GM18526 (cell line): ENCODE results near the gene ZFYVE28.

Experiments used
- POLR2A ChIP-seq: IDR thresholded peaks from 3 replicates; pipeline ENCODE4 v1.6.1; 2011; ENCODE audit not compliant: insufficient read length; ENCODE audit errors: extremely low read depth

ZFYVE28 gene

DNA sequence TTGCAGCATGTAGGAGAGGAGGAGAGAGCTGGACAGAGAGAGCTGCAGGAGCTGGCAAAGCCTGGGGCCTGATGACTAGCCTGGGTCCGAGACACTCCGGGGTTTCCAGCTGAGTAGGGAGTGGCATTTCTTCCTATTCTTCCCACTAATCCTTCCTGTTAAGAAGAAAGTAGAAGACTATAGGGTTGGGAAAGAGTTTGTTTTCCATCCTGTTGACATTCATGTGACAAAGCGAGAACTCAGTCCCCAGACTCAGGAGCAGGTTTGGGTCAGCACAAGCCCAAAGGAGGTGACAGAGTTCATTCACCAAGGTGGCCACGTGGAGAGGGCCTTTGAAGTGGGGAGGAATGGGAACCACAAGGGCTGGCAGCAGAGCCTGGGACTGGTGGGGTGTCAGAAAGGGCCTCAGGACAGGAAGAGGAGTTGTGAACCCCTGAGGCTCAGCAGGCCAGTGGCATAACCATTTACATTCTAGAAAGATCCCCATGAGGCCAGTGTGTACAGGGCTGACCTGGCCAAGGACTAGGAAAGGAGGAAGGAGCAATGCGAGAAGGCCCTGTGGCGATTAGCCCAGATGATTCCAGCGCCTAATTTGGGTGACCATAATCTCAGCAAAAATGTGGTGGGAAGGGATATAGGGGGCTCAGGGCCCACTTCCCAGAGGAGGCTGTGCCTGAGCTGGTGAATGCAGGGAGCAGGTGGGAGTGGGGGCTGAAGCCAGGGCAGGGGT is 173.2 kb downstream of the ZFYVE28 start:
- TF ChIP-seq POLR2A: no peak

DNA sequence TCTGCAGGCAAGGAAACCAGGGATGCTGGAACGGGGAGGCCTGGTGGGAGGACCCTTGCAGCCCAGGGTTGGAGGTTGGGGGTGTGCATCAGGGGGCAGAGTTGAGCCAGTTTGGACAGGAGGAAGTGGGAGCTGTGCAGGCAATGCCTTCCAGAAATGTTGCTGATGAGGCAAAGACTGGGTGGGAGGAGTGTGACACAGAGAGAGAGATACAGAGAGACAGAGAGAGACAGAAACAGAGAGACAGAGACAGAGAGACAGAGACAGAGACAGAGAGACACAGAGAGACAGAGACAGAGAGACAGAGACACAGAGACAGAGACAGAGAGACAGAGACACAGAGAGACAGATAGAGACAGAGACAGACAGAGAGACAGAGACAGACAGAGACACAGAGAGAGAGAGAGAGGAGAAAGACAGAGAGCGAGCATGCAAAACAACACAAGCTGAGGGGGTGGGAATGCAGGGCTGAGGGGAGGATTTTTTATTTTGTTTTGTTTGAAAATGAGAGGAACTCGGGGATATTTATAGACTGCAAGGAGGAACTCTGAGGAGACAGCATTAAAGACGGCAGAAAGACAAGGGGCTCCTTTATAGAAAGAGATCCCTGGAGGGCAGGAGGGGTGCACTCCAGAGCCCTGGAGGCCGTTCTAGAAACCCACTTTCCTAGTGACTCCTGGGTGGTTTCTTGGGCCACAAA is 174.6 kb downstream of the ZFYVE28 start:
- TF ChIP-seq POLR2A: no peak

DNA sequence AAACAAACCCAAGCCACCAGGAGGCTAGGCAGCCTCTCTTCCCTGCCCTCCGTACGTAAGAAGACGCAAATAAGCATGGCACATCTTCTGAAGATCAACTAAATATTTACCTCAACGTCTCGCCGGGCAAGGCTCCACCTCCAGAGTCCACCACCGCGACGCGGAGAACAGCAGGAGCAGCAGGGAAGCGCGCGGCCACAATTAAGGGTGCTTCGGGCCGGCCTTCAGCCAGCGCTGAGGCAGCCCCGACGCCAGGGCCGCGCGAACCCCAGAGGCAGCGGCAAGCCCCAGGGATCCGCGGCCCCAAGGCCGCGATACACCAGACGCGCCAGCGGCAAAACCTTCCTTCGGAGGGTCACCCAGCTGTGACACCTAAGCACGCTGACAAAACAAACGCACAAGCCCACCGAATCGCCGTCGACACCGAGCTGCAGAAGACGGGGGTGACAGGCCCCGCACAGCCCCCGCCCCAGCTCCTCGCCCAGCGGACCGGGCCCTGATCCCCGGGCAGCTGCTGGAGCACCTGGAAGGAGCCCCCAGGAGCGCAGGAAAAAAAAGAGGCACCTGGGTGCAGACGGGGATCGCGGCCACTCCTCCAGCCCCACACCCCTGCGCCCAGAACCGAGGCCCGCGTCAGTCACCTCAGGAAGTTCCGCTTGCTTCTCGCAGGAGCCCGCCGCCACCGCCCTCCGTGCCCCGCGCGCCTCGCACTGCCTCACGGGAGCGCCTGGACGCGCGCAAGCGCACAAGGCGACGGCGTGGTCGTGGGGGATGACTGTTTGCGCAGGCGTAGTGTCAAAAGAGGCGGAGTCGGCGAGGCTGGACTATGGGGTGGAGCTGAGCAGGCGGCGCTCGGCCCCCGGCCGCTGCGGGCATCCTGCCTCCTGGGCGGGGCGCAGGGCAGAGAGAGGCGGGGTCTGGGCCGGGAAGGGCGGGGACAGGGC is 176.8 kb downstream of the ZFYVE28 start, which contains the start of the genes HAUS3 and POLN:
Gene HAUS3, minus strand, starts transcription at position 712 of the 944 bp plus-strand sequence. CDS start 1,175 bp downstream, outside the sequence.
Gene POLN, minus strand, starts transcription at position 712 of the 944 bp plus-strand sequence. CDS start 12,890 bp downstream, outside the sequence.
- TF ChIP-seq POLR2A: peak; percentile 88

DNA sequence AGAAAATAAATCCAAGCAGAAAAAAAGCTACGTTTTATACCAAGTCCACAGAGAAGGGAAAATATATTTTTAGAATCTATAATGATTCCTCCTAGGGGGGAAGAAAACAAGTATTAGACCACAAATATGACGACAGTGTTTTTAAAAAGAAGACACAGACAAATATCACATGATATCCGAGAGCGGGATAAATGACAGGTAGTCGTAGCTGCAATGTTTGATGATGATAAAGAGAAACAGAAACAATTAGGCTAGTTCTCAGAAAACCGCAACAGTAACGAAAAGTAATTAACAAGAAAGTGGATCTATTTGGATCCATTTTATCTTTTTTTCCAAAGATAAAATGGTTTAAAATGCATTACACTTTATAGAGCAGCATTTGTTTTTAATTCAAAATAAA is 177.4 kb downstream of the ZFYVE28 start:
- no peak for TF ChIP-seq POLR2A

DNA sequence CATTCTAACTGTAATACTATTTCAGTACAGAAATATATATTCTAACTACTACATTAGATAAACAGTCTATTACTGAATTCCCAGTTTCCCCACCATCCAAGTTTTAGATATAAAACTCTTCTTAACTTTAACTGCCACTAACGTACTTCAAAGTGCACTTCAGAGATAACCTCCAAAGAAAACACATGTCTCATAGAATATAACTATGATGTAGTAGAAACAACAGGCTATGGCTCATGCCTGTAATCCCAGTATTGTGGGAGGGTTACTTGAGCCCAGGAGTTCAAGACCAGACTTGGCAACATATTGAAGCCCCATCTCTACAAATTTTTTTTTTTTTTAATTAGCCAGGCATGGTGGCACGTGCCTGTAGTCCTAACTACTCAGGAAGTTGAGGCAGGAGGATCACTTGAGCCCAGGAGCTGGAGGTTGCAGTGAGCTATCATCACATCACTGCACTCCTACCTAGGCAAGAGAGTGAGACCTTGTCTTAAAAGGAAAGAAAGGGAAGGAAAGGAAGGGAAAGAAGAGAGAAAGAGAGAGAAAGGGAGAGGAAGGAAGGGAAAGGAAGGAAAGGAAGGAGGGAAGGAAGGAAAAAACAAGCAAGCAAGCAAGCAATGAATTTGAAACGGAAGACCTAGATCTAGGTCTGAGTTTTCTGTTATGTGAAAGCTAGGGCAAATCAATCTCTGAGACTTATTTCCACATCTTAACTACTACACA is 181.3 kb downstream of the ZFYVE28 start:
- TF ChIP-seq POLR2A: no peak

DNA sequence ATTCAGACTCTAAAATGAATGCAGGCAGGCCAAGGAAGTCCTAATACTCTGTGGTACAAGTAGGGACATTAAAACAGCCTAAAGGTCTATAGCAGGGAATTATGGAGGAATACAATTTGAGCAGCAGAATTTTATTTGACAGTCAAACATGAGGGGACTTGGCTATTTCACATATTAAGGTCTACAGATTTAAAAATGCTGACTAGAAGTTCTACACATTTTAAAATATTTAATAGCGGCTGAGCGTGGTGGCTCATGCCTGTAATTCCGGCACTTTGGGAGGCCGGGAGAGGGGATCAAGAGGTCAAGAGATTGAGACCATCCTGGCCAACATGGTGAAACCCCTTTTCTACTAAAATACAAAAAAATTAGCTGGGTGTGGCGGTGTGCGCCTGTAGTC is 187.4 kb downstream of the ZFYVE28 start:
- TF ChIP-seq POLR2A: no peak

DNA sequence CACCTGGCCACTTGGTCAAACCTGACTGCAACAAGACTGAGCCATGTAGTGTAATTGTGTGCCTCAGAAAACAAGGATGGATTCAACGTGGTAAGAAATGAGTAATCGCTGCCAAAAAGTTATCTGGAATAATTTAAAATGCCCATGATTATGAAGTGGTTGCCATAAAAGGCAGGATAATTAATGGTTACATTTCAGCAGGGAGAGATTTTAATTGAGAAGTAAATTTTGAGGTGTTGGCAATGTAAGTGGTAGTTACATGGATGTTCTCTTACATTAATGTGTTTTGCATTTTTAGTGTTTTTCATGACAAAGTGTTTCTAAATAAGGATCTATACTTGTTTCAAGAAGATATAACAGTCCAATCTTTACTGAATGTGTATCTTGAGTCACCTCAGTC is 192.2 kb downstream of the ZFYVE28 start:
- no peak for TF ChIP-seq POLR2A

DNA sequence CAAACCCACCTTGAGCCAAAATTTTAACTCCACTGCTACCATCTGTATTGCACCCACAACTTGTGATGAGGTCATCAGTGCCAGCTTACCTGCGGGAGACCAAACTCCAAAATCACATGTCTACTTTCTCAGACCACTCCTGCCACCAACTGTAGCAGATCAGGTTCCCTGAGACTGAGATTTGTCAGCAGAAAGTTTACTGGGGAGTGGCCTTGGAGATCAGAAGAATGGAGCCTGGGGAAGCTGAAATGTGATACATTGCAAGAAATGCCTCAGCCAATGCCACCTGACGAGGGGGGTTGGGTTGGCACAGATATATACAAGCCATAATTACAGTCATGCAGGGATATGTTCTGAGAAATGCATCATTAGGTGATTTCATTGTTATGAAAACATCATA is 195.6 kb downstream of the ZFYVE28 start:
- TF ChIP-seq POLR2A: no peak

DNA sequence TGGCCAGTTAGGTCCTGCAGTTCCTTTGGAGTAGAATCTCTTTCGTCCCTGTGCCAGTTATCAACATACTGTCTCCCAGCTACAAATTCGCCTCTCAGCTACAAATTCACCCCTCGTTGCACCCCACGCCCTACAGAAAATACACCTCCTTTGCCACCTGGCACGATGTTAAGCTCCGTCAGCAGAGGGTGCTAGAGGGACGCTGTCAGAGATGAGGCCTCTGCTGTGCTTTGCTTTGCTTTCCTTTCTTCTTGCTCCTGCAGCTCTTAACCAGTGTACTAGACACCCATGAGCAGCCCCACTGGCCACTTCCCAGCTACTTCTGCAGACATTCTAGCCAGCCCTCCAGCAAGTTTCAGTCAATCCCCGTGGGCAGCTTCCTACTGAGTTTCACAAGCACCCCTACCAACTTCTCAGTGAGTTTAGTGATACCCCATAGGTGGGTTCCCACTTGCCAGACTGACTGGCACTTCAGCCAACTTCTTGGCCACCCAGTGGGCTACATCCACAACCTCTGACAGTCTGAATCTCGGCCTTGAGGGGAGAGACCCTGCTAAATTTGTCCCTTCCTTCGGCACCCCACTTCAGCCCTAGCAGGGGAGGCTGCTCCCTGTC is 198.3 kb downstream of the ZFYVE28 start:
- no peak for TF ChIP-seq POLR2A
